Measurements from ENCODE around the gene SERINC3.

DNA sequence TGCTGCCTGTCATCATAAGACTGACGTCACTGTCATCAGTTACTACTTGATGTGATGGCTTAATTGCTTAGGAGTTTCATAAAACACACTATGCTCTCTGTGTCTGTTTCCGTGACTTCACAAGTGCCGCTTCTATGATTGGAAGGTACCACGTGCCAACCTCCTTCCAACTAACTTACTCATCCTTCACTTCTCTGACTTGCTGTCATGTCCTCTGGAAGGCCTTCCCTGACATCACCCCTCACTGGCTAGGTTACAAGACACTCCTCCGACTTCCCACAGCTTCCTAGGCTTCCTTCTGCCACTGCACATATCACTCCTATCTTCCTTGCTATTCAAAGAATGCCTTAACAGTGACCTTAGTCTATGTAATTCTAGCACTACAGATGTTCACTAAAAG, 20.4 kb downstream of the SERINC3 start:
- TF ChIP-seq, protein P1, sequence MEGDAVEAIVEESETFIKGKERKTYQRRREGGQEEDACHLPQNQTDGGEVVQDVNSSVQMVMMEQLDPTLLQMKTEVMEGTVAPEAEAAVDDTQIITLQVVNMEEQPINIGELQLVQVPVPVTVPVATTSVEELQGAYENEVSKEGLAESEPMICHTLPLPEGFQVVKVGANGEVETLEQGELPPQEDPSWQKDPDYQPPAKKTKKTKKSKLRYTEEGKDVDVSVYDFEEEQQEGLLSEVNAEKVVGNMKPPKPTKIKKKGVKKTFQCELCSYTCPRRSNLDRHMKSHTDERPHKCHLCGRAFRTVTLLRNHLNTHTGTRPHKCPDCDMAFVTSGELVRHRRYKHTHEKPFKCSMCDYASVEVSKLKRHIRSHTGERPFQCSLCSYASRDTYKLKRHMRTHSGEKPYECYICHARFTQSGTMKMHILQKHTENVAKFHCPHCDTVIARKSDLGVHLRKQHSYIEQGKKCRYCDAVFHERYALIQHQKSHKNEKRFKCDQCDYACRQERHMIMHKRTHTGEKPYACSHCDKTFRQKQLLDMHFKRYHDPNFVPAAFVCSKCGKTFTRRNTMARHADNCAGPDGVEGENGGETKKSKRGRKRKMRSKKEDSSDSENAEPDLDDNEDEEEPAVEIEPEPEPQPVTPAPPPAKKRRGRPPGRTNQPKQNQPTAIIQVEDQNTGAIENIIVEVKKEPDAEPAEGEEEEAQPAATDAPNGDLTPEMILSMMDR (IDR thresholded peaks at IDR 0.05) = no peak
- TF ChIP-seq POLR2A (IDR thresholded peaks at IDR 0.05) (no peak), EP300 (IDR thresholded peaks at IDR 0.05) (no peak)

Data from suprapubic skin (tissue), 3 donors.